Osteoblast (primary cell): ENCODE results near the gene TRAPPC10. TPM values are rescaled to one million over a fixed set of nuclear protein-coding genes. Genes with fewer than 3 reads are reported as not detected.

Source experiments
- DNase-seq: peaks from one replicate; pipeline ENCODE4 v3.0.0; 2011; ENCODE audit warnings: low spot score, mixed read lengths; ENCODE audit not compliant: insufficient read length; ENCODE audit errors: missing footprints
- H2AFZ ChIP-seq: 2 replicates; pipeline ENCODE4 v1.6.0; 2011; ENCODE audit warnings: mild to moderate bottlenecking, low read length
- H3K27ac ChIP-seq: 2 replicates; pipeline ENCODE4 v1.5.1; 2011; ENCODE audit warnings: mild to moderate bottlenecking, low read depth, low read length, moderate library complexity
- H3K27me3 ChIP-seq: 2 replicates; pipeline ENCODE4 v1.6.0; 2012; ENCODE audit warnings: mild to moderate bottlenecking, control low read depth, inconsistent platforms, low read length, moderate library complexity; ENCODE audit not compliant: insufficient read depth
- H3K36me3 ChIP-seq: 2 replicates; pipeline ENCODE4 v1.5.1; 2011; ENCODE audit warnings: mild to moderate bottlenecking, low read length, control low read depth, moderate library complexity; ENCODE audit not compliant: insufficient read depth
- H3K4me1 ChIP-seq: 2 replicates; pipeline ENCODE4 v1.5.1; 2011; ENCODE audit warnings: mild to moderate bottlenecking, low read length, control low read depth, moderate library complexity; ENCODE audit not compliant: insufficient read depth
- H3K4me2 ChIP-seq: 2 replicates; pipeline ENCODE4 v1.6.0; 2011; ENCODE audit warnings: mild to moderate bottlenecking, low read length; ENCODE audit not compliant: insufficient read depth
- H3K4me3 ChIP-seq: fragments of 200-600 bp; sonication (generic); 3 replicates; pipeline ENCODE4 v1.5.1; 2012; ENCODE audit warnings: mild to moderate bottlenecking, low read length, inconsistent platforms; ENCODE audit not compliant: insufficient read depth
- H3K79me2 ChIP-seq: 2 replicates; pipeline ENCODE4 v1.6.0; 2012; ENCODE audit warnings: mild to moderate bottlenecking, low read length, control low read depth, inconsistent platforms; ENCODE audit not compliant: insufficient read depth
- H3K9me3 ChIP-seq: 2 replicates; pipeline ENCODE4 v1.5.1; 2011; ENCODE audit warnings: low read depth, low read length, control low read depth
- H4K20me1 ChIP-seq: 2 replicates; pipeline ENCODE4 v1.6.0; 2012; ENCODE audit warnings: mild to moderate bottlenecking, low read length, control low read depth; ENCODE audit not compliant: insufficient read depth
- CTCF ChIP-seq: IDR thresholded peaks from 2 replicates; pipeline ENCODE4 v1.5.1; 2011; ENCODE audit warnings: mild to moderate bottlenecking, low read depth, low read length, moderate library complexity; ENCODE audit errors: extremely low read depth
- total RNA-seq: library from RNA; depleted of rRNA; stranded (reverse); fragments of >200 nt; gene quantifications from 2 replicates; pipeline ENCODE4 v1.2.3, GENCODE V29; 2012

Gene TRAPPC10
- total RNA-seq, 1 donor: 36.2 TPM

DNA sequence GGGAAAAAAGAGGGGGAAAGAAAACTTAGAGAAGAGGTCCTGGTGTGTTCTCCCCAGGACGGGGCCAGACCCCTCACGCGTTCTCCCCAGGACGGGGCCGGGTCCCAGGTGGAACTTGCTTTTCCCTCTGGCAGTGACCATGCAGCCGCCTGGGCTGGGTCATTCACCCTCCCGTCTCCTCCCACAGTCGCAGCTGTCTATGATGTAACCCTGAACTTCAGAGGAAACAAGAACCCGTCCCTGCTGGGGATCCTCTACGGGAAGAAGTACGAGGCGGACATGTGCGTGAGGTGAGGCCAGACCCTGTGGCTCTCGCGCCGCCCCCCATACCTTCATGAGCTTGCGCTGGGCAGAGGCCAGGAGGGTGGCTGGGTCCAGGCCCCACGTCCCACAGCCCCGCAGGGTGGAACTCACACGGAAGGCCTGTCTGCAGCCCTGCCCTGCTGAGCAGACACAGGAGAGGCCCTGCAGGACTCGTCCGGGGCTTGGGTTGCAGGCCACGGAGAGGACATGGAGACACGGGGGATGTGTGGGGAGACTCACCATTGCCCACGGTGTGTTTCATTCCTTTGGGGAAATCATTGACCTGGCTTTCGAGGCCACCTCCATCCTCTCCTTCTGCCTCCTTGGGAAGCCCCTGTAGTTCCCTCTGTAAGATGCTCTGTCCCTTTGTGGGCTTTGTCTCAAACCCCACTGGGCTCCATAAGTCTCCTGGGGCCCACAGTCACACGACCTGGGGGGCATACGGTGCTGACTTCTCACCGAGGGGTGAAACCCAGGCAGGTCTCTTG, 40.7 kb upstream of the TRAPPC10 start:
- TF ChIP-seq CTCF: no peak
- H3K9me3 ChIP-seq: no peaks in the 10 kb centered on the region
- H3K27me3 ChIP-seq: no peaks in the 10 kb centered on the region
- H3K4me2 ChIP-seq: no peak overlapping the region
- H4K20me1 ChIP-seq: peaks cover 3% of the 10 kb centered on the region
- H3K27ac ChIP-seq: no peak overlapping the region
- DNase-seq: peak; percentile 77
- H2AFZ ChIP-seq: no peak overlapping the region
- H3K79me2 ChIP-seq: no peaks in the 10 kb centered on the region
- no peak overlapping the region for H3K4me3 ChIP-seq
- no peaks in the 10 kb centered on the region for H3K4me1 ChIP-seq
- peaks cover 13% of the 10 kb centered on the region for H3K36me3 ChIP-seq

DNA sequence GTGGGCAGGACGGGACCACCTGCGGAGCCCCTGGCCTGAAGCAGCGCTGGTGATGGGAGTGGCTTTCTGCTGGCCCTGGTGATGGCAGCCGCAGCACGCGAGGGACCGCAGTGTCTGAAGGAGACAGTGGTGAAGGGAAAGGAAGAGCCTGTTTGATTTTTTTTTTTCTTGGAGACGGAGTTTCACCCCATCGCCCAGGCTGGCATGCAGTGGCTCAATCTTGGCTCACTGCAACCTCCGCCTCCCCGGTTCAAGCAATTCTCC, 40.2 kb upstream of the TRAPPC10 start:
- H3K9me3 ChIP-seq: no peaks in the 10 kb centered on the region
- no peak overlapping the region for H3K4me2 ChIP-seq
- no peak for TF ChIP-seq CTCF
- H3K27me3 ChIP-seq: no peaks in the 10 kb centered on the region
- H3K27ac ChIP-seq: no peak overlapping the region
- H2AFZ ChIP-seq: no peak overlapping the region
- H3K79me2 ChIP-seq: no peaks in the 10 kb centered on the region
- H4K20me1 ChIP-seq: peaks cover 3% of the 10 kb centered on the region
- H3K4me3 ChIP-seq: no peak overlapping the region
- DNase-seq: no peak
- H3K4me1 ChIP-seq: no peaks in the 10 kb centered on the region
- peaks cover 13% of the 10 kb centered on the region for H3K36me3 ChIP-seq

DNA sequence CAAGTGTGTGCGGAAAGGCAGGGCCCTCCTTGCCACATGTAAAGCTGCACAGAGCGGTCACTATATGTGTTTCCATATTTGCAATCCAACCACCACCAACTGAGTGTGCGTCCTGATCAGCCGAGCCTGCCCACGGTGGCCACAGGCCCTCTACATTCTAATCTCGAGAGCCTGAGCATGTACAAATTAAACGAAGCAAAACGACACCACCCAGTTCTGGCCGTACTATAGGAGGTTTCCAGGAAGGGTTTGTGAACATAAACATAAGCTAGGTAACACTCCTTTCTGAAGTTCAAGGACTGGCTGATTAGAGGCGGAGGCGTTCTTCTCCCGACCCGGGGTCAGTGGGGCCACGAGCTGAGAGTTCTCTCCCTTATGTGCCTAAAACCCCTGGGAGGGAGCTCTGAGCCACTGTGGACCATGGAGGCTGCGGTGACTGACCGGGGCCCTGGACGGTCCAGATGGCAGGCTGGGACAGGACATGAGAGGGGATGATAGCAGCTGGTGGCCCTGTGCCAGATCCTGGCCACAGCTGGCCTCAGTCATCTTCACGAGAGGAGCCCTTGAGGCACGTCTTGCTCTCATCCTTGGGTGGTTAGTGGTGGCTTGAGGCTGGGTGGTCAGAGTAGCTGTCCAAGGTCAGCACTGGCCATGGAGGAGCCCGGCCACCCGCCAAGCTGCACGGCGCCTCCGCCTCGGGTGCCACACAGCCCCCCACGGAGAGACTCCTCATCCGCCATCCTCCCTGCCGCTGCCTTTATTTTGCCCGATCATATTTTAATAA, 39.1 kb upstream of the TRAPPC10 start:
- H3K4me3 ChIP-seq: no peak overlapping the region
- H2AFZ ChIP-seq: no peak overlapping the region
- no peaks in the 10 kb centered on the region for H3K4me1 ChIP-seq
- no peak for TF ChIP-seq CTCF
- H3K27ac ChIP-seq: no peak overlapping the region
- no peaks in the 10 kb centered on the region for H3K9me3 ChIP-seq
- peak; percentile 66 for DNase-seq
- peaks cover 16% of the 10 kb centered on the region for H3K36me3 ChIP-seq
- H3K4me2 ChIP-seq: no peak overlapping the region
- no peaks in the 10 kb centered on the region for H3K79me2 ChIP-seq
- peaks cover 3% of the 10 kb centered on the region for H4K20me1 ChIP-seq
- H3K27me3 ChIP-seq: no peaks in the 10 kb centered on the region

- H3K36me3 ChIP-seq: peaks cover 21% of the 10 kb centered on the region
- no peak for DNase-seq
- no peak overlapping the region for H3K4me2 ChIP-seq
Measured at GRCh38 chr21:43973634-43973955, 38.5 kb upstream of the TRAPPC10 start.

More at GRCh38 chr21:43973634-43973955, 38.5 kb upstream of the TRAPPC10 start:
- Histone ChIP-seq H3K9me3 (no peaks in the 10 kb centered on the region), H3K27ac (no peak overlapping the region), H2AFZ (no peak overlapping the region), H3K4me3 (no peak overlapping the region), H3K79me2 (no peaks in the 10 kb centered on the region), H3K27me3 (no peaks in the 10 kb centered on the region), H4K20me1 (peaks cover 3% of the 10 kb centered on the region), H3K4me1 (no peaks in the 10 kb centered on the region)
- TF ChIP-seq CTCF: no peak
